CD14-positive monocyte (primary cell): ENCODE results near the gene FRAS1. TPM values are rescaled to one million over a fixed set of nuclear protein-coding genes. Genes with fewer than 3 reads are reported as not detected.
A peak's percentile ranks its signal among the peaks of the same experiment; 100 is the strongest.

Source experiments
- DNase-seq, 3 donors: peaks; one replicate each; pipeline ENCODE4 v3.0.0-alpha.2; 2011 to 2022
- H2AFZ ChIP-seq: 2 replicates; pipeline ENCODE4 v1.6.0; 2012; ENCODE audit warnings: mild to moderate bottlenecking, low read depth, low read length, inconsistent platforms; ENCODE audit not compliant: insufficient read depth, poor library complexity, severe bottlenecking
- H3K27ac ChIP-seq, 2 donors: 1 replicate in 1 of 2; 2 replicates in 1 of 2; pipeline ENCODE4 v1.5.1; 2012 to 2013; ENCODE audit warnings: low read length in 2 of 2, control low read depth in 1 of 2, inconsistent platforms in 1 of 2, low read depth in 1 of 2, mild to moderate bottlenecking in 1 of 2
- H3K27me3 ChIP-seq, 2 donors: one replicate each; pipeline versions ENCODE4 v1.6.0 to v1.6.1; 2011 to 2013; ENCODE audit warnings: low read length in 2 of 2; ENCODE audit not compliant: control insufficient read depth in 2 of 2, insufficient read depth in 2 of 2
- H3K36me3 ChIP-seq, 2 donors: replicated peaks in 1 of 2; 1 replicate in 1 of 2; 2 replicates in 1 of 2; pipeline versions ENCODE4 v1.5.1 to v1.6.1; 2012 to 2013; ENCODE audit warnings: low read length in 2 of 2, control low read depth in 1 of 2, inconsistent platforms in 1 of 2, mild to moderate bottlenecking in 1 of 2; ENCODE audit not compliant: insufficient read depth in 2 of 2, control insufficient read depth in 1 of 2
- H3K4me1 ChIP-seq, 2 donors: 1 replicate in 1 of 2; 2 replicates in 1 of 2; pipeline versions ENCODE4 v1.5.1 to v1.6.1; 2012 to 2013; ENCODE audit warnings: low read length in 2 of 2, control low read depth in 1 of 2, inconsistent platforms in 1 of 2, mild to moderate bottlenecking in 1 of 2, moderate library complexity in 1 of 2; ENCODE audit not compliant: insufficient read depth in 2 of 2, control insufficient read depth in 1 of 2
- H3K4me2 ChIP-seq: replicated peaks from 2 replicates; pipeline ENCODE3; 2012; ENCODE audit warnings: low read length, moderate library complexity, mild to moderate bottlenecking; ENCODE audit not compliant: poor library complexity, severe bottlenecking; ENCODE audit errors: extremely low read depth
- H3K4me3 ChIP-seq, 3 experiments: fragments of 200-600 bp in 1 of 3; sonication (generic) in 1 of 3; replicated peaks in 1 of 3; 1 replicate in 2 of 3; 2 replicates in 1 of 3; pipeline ENCODE4 v1.5.1; 2011 to 2013; ENCODE audit warnings: low read length in 3 of 3, mild to moderate bottlenecking in 3 of 3, control low read depth in 2 of 3, low read depth in 2 of 3, inconsistent platforms in 1 of 3, moderate library complexity in 1 of 3
- H3K79me2 ChIP-seq: 2 replicates; pipeline ENCODE4 v1.6.0; 2012; ENCODE audit warnings: mild to moderate bottlenecking, control low read depth, inconsistent platforms, low read length, moderate library complexity; ENCODE audit not compliant: insufficient read depth
- H3K9ac ChIP-seq: 2 replicates; pipeline ENCODE4 v1.6.0; 2017; ENCODE audit warnings: low read length, mild to moderate bottlenecking; ENCODE audit not compliant: insufficient read depth, poor library complexity, severe bottlenecking
- H3K9me3 ChIP-seq, 2 donors: replicated peaks in 1 of 2; 1 replicate in 1 of 2; 2 replicates in 1 of 2; pipeline versions ENCODE4 v1.5.1 to v1.6.1; 2012 to 2013; ENCODE audit warnings: low read length in 2 of 2, control low read depth in 1 of 2; ENCODE audit not compliant: control insufficient read depth in 1 of 2, insufficient read depth in 1 of 2
- H4K20me1 ChIP-seq: 2 replicates; pipeline ENCODE4 v1.6.0; 2012; ENCODE audit warnings: mild to moderate bottlenecking, low read length, control low read depth, moderate library complexity; ENCODE audit not compliant: insufficient read depth
- H3K27ac Mint-ChIP-seq, 7 donors: one replicate each; pipeline ENCODE4 v1.8.0; 2020; ENCODE audit warnings: mild to moderate bottlenecking in 7 of 7, mixed read lengths in 7 of 7, moderate library complexity in 6 of 7, inconsistent platforms in 2 of 7
- H3K27me3 Mint-ChIP-seq, 3 donors: one replicate each; pipeline ENCODE4 v1.8.0; 2021 to 2022; ENCODE audit warnings: low read depth in 3 of 3, mild to moderate bottlenecking in 3 of 3, mixed read lengths in 3 of 3, moderate library complexity in 3 of 3, inconsistent platforms in 1 of 3
- H3K36me3 Mint-ChIP-seq, 2 donors: one replicate each; pipeline ENCODE4 v1.8.0; 2020; ENCODE audit warnings: mixed read lengths in 2 of 2, inconsistent platforms in 1 of 2, mild to moderate bottlenecking in 1 of 2
- H3K4me1 Mint-ChIP-seq: one replicate; pipeline ENCODE4 v1.8.0; 2020; ENCODE audit warnings: mild to moderate bottlenecking, mixed read lengths
- H3K4me3 Mint-ChIP-seq, 2 donors: one replicate each; pipeline ENCODE4 v1.8.0; 2020; ENCODE audit warnings: mild to moderate bottlenecking in 2 of 2, mixed read lengths in 2 of 2, moderate library complexity in 1 of 2
- H3K9me3 Mint-ChIP-seq, 7 donors: one replicate each; pipeline ENCODE4 v1.8.0; 2020 to 2022; ENCODE audit warnings: mixed read lengths in 7 of 7, mild to moderate bottlenecking in 6 of 7, moderate library complexity in 6 of 7, inconsistent platforms in 2 of 7
- WGBS: methylation state at CpG from one replicate; pipeline ENCODE4 v1.1.5; 2013; ENCODE audit warnings: missing lambda C conversion rate; ENCODE audit not compliant: insufficient coverage; 5-methylcytosine and 5-hydroxymethylcytosine counted together
- intact Hi-C, 2 donors: fragments of 100-400 bp; cut with micrococcal nuclease; formaldehyde crosslinking; loops; one replicate each; pipeline versions ENCODE4 v1.15.0 to v1.15.1; 2023
- polyA plus RNA-seq, 3 donors: library from polyadenylated mRNA; depleted of rRNA in 1 of 3; unstranded in 2 of 3; stranded (reverse) in 1 of 3; fragments of 300-500 nt in 2 of 3; fragments of >200 nt in 1 of 3; fragmentation: Illumina TruSeq in 2 of 3; gene quantifications; 1 replicate in 2 of 3; 2 replicates in 1 of 3; pipeline ENCODE4 v1.2.3, GENCODE V29; 2012 to 2021
- small RNA-seq: library from RNA; depleted of rRNA; stranded (forward); fragments of <200 nt; gene quantifications from one replicate; pipeline ENCODE3, GENCODE V24; 2012; ENCODE audit warnings: low read depth; ENCODE audit not compliant: insufficient read length
- TF ChIP-seq, protein P1 (sequence below): fragments of 200-600 bp; IDR thresholded peaks from one replicate; pipeline ENCODE4 v1.8.0; 2022; ENCODE audit warnings: antibody characterized with exemption, mild to moderate bottlenecking

Gene FRAS1
- polyA plus RNA-seq, 3 donors = not detected

DNA sequence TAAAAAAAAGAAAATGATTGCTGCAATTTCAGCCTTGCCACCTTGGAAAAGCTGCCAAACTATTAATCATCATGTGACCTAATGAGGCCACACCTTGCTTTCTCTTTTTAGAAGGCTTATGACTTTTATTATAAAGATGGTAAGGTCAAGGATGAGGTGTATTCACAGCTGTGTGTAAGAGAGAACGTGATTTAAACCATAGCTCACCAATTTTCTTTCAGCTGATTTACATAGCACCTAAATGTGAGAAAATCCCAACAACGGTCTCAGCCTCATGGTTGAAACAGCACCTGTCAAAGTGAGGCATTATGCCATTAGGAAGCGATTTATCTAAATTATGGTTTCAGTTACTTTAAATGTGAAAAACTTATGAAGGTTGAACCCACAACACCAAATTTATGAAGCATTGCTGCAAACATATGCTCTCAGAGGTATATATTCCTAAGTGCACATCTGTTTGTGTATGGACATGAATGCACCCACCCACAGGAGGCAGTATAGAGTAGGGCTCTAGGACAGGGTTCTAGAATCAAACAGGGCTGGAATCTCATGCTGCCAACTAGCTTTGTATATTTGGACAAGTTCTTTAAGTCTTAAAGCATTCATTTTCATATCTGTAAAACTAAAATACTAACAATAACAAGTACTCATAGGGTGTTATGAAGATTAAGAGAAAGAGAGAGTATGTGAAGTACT is 535.1 kb downstream of the FRAS1 start:
- intact Hi-C loops = no loop called here
- Histone ChIP-seq H3K79me2 (no peaks in the 10 kb centered on the region), H4K20me1 (no peaks in the 10 kb centered on the region), H3K27me3 (no peaks in the 10 kb centered on the region), H2AFZ (no peak overlapping the region), H3K9me3 (no peaks in the 10 kb centered on the region), H3K4me2 (no peak overlapping the region), H3K27ac (no peak overlapping the region), H3K4me1 (no peaks in the 10 kb centered on the region), H3K9ac (no peak overlapping the region), H3K36me3 (no peaks in the 10 kb centered on the region), H3K4me3 (no peak overlapping the region)
- peaks cover 0 to 4% (median 2%) of the 10 kb centered on the region in 3 donors for H3K27me3 Mint-ChIP-seq
- WGBS = no CpG with 5 or more reads among the region's 3 CpGs
- H3K4me3 Mint-ChIP-seq = no peak overlapping the region
- H3K36me3 Mint-ChIP-seq = no peaks in the 10 kb centered on the region
- H3K4me1 Mint-ChIP-seq = no peaks in the 10 kb centered on the region
- H3K27ac Mint-ChIP-seq = no peak overlapping the region
- no peak for DNase-seq
- H3K9me3 Mint-ChIP-seq = no peaks in the 10 kb centered on the region
- TF ChIP-seq, protein P1, sequence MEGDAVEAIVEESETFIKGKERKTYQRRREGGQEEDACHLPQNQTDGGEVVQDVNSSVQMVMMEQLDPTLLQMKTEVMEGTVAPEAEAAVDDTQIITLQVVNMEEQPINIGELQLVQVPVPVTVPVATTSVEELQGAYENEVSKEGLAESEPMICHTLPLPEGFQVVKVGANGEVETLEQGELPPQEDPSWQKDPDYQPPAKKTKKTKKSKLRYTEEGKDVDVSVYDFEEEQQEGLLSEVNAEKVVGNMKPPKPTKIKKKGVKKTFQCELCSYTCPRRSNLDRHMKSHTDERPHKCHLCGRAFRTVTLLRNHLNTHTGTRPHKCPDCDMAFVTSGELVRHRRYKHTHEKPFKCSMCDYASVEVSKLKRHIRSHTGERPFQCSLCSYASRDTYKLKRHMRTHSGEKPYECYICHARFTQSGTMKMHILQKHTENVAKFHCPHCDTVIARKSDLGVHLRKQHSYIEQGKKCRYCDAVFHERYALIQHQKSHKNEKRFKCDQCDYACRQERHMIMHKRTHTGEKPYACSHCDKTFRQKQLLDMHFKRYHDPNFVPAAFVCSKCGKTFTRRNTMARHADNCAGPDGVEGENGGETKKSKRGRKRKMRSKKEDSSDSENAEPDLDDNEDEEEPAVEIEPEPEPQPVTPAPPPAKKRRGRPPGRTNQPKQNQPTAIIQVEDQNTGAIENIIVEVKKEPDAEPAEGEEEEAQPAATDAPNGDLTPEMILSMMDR = peak; percentile 38

Small RNA genes within 50 kb of the gene (small RNA-seq; reads per million reads assigned to genes)
- not detected for gene AC114801.3

Other genes with a start within 250 kb of the FRAS1 start
- gene CNOT6L, start 238.0 kb upstream of the FRAS1 start, polyA plus RNA-seq = 10 to 100 TPM; 16.1 to 26.4 (median 26.3) TPM
- 10 to 100 TPM in 2 of 3 donors, 1 to 10 TPM in 1; 4.0 to 11.8 (median 10.7) TPM for gene MRPL1, start 194.5 kb upstream of the FRAS1 start, polyA plus RNA-seq